Adrenal gland (tissue), 12 donors: ENCODE data around the gene OAF. TPM values are rescaled to one million over a fixed set of nuclear protein-coding genes. Genes with fewer than 3 reads are reported as not detected.

ENCODE experiments used
- DNase-seq, 7 donors: peaks; one replicate each; pipeline ENCODE4 v3.0.0-alpha.2; 2019 to 2020
- H3K27ac ChIP-seq, 5 donors: fragments of 200-600 bp; sonication (generic) in 4 of 5; 1 replicate in 3 of 5; 2 replicates in 2 of 5; pipeline versions ENCODE4 v1.5.1 to v1.8.0; 2016 to 2020; ENCODE audit warnings: mild to moderate bottlenecking in 1 of 5
- H3K27me3 ChIP-seq: fragments of 200-600 bp; 2 replicates; pipeline ENCODE4 v1.8.0; 2021
- H3K36me3 ChIP-seq, 2 donors: fragments of 200-600 bp; replicated peaks in 1 of 2; 1 replicate in 1 of 2; 2 replicates in 1 of 2; pipeline versions ENCODE4 v1.5.1 to v1.8.0; 2018 to 2022
- H3K4me1 ChIP-seq, 2 donors: fragments of 200-600 bp; replicated peaks in 1 of 2; 1 replicate in 1 of 2; 2 replicates in 1 of 2; pipeline versions ENCODE4 v1.5.1 to v1.8.0; 2018 to 2021
- H3K4me3 ChIP-seq, 4 donors: fragments of 200-600 bp; sonication (generic) in 3 of 4; one replicate each; pipeline ENCODE4 v1.5.1; 2016 to 2018
- H3K9me3 ChIP-seq, 3 donors: fragments of 200-600 bp; sonication (generic) in 1 of 3; replicated peaks in 1 of 3; 1 replicate in 2 of 3; 2 replicates in 1 of 3; pipeline versions ENCODE4 v1.5.1 to v1.8.0; 2016 to 2021
- POLR2A ChIP-seq, 2 donors: fragments of 450-650 bp; IDR thresholded peaks; one replicate each; pipeline ENCODE4 v1.6.1; 2017; ENCODE audit warnings: antibody characterized with exemption in 2 of 2, mild to moderate bottlenecking in 2 of 2, moderate library complexity in 1 of 2
- WGBS, 4 donors: extraction: QIAGEN DNeasy Blood & Tissue Kit in 2 of 4; methylation state at CpG; one replicate each; pipeline versions ENCODE4 v1.1.5 to v1.1.7; 2013 to 2017; 5-methylcytosine and 5-hydroxymethylcytosine counted together
- intact Hi-C, 2 donors: fragments of 100-400 bp; cut with DNase I; formaldehyde crosslinking; loops; one replicate each; pipeline versions ENCODE4 v1.14.1 to v1.15.0; 2022 to 2023
- polyA plus RNA-seq, 3 donors: library from polyadenylated mRNA; stranded (reverse); fragments of 200-250 nt in 2 of 3; fragments of 350-450 nt in 1 of 3; fragmentation: Illumina TruSeq in 1 of 3; extraction: RNeasy Lipid Tissue Mini Kit (QIAGEN cat#74804) in 1 of 3; gene quantifications; one replicate each; pipeline ENCODE4 v1.2.3, GENCODE V29; 2013 to 2014
- total RNA-seq, 9 donors: library from RNA; depleted of rRNA in 4 of 9; stranded (reverse); fragments of >200 nt in 4 of 9; fragments of 120-200 nt in 1 of 9; fragmentation: NEBNext Ultra II Directional in 1 of 9; extraction: Animal tissue kit (Norgen Biotek cat#: 25700) in 1 of 9; gene quantifications; one replicate each; pipeline versions ENCODE4 v1.1.0 to v1.2.4, GENCODE V29; 2013 to 2023
- TF ChIP-seq, protein P1 (sequence below), 6 experiments: fragments of 450-650 bp in 4 of 6; fragments of 200-600 bp in 2 of 6; sonication (generic) in 1 of 6; IDR thresholded peaks; 1 replicate in 5 of 6; 2 replicates in 1 of 6; pipeline versions ENCODE4 v1.5.1 to v1.8.0; 2016 to 2021; ENCODE audit warnings: antibody characterized with exemption in 6 of 6, mild to moderate bottlenecking in 2 of 6, moderate library complexity in 1 of 6
- donor health status: healthy with polysubstance abuse.
- donor health status: Bipolar disorder and iron deficiency.
- donor health status: DM: yes; HTN: yes; CAD: no.
- donor health status: DM: no; HTN: no; CAD: no.
- donor health status: DM: no; HTN: no; CAD: no.
- donor health status: DM: yes; HTN: yes; CAD: no.

Gene OAF
- total and polyA plus RNA-seq, 12 donors = 67.7 to 253 (median 169) TPM

DNA sequence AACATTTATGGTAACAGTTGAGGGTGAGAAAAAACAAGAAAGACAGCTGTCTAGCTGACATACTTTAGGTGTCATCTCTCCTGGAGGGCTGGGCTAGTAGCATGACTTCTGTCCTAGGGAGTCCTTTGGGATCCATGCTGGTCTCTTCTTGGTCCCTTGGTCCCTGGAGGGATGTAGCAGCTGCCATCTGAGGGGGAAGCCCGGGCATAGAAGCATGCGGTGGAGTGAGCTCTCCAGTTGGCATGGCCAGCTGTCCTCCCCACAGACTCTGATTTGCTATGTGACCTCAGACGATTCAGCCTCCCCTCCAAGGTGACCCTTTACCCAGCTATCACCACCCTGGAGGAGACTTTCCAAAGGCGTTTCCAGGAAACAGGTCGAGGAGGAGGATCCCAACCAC, 57.9 kb downstream of the OAF start:
- H3K27me3 ChIP-seq = peaks cover 6% of the 10 kb centered on the region
- no peaks in the 10 kb centered on the region for H3K4me1 ChIP-seq
- no peaks in the 10 kb centered on the region for H3K9me3 ChIP-seq
- 69 to 86% (median 83%) methylated on average over 5 of the region's 5 CpGs for WGBS, 4 donors
- H3K36me3 ChIP-seq = no peaks in the 10 kb centered on the region
- intact Hi-C loops = no loop called here
- no peak for TF ChIP-seq POLR2A (IDR thresholded peaks at IDR 0.05)
- TF ChIP-seq, protein P1, sequence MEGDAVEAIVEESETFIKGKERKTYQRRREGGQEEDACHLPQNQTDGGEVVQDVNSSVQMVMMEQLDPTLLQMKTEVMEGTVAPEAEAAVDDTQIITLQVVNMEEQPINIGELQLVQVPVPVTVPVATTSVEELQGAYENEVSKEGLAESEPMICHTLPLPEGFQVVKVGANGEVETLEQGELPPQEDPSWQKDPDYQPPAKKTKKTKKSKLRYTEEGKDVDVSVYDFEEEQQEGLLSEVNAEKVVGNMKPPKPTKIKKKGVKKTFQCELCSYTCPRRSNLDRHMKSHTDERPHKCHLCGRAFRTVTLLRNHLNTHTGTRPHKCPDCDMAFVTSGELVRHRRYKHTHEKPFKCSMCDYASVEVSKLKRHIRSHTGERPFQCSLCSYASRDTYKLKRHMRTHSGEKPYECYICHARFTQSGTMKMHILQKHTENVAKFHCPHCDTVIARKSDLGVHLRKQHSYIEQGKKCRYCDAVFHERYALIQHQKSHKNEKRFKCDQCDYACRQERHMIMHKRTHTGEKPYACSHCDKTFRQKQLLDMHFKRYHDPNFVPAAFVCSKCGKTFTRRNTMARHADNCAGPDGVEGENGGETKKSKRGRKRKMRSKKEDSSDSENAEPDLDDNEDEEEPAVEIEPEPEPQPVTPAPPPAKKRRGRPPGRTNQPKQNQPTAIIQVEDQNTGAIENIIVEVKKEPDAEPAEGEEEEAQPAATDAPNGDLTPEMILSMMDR (IDR thresholded peaks at IDR 0.05) = no peak
- H3K4me3 ChIP-seq = no peak overlapping the region
- no peak overlapping the region for H3K27ac ChIP-seq
- no peak for DNase-seq

GRCh38 chr11:120270386-120270785, 59.6 kb downstream of the OAF start:
- WGBS, 4 donors = 67 to 82% (median 75%) methylated on average over 1 of the region's 1 CpG
- H3K27me3 ChIP-seq = peaks cover 6% of the 10 kb centered on the region
- no peak for DNase-seq

DNA sequence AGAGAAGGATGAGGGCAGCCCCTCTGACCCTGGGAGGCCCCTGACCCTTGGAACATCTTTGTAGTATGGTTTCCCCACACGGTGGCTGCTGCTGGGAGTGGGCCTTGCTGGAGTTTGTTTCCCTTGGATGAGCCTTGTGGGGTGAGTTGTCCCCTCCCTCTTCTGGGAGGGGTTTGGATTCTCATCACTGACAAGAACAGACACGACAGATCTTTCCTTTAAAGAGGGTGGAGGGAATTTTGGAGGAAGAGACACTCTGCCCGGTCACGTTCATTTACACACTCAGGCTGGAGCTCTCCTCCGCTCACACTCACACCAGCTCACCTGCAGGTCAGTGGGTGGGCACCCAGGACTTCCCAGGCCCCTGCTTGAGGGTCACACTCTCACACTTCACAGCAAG, 60.8 kb downstream of the OAF start:
- no peaks in the 10 kb centered on the region for H3K36me3 ChIP-seq
- H3K27me3 ChIP-seq = peaks cover 6% of the 10 kb centered on the region
- H3K4me1 ChIP-seq = no peaks in the 10 kb centered on the region
- no peak for TF ChIP-seq POLR2A (IDR thresholded peaks at IDR 0.05)
- TF ChIP-seq, protein P1 (IDR thresholded peaks at IDR 0.05) = no peak
- no peak overlapping the region for H3K27ac ChIP-seq
- DNase-seq = no peak
- intact Hi-C loops = no loop called here
- no peaks in the 10 kb centered on the region for H3K9me3 ChIP-seq
- WGBS, 4 donors = 82 to 97% (median 88%) methylated on average over 5 of the region's 5 CpGs
- H3K4me3 ChIP-seq = no peak overlapping the region

More at GRCh38 chr11:120270386-120270785, 59.6 kb downstream of the OAF start:
- Histone ChIP-seq H3K9me3 (no peaks in the 10 kb centered on the region), H3K4me1 (no peaks in the 10 kb centered on the region), H3K36me3 (no peaks in the 10 kb centered on the region), H3K27ac (no peak overlapping the region), H3K4me3 (no peak overlapping the region)
- intact Hi-C loops = no loop called here
- no peak for TF ChIP-seq POLR2A (IDR thresholded peaks at IDR 0.05)
- TF ChIP-seq, protein P1 (IDR thresholded peaks at IDR 0.05) = no peak

DNA sequence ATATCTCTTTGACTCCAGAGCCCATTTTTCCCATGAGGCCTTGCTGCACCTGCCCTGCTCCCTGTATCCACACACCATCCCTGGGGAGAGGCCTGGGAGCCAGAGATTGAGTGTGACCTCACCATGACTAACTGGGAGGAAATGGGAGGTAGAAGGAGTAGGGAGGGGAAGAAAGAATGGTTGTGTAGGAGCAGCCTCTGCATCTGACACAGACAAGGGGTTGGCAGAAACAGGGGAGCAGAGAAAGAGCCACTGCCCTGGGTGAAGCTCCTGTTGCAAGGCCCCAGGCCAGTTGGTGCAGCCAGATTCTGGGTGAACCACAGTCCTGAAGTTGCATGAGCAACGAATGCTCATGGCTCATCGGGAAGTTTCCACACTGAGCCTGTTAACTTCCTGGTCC, 61.5 kb downstream of the OAF start:
- no peaks in the 10 kb centered on the region for H3K27me3 ChIP-seq
- whole genome bisulfite sequencing, 4 donors = 83 to 97% (median 93%) methylated on average over 2 of the region's 2 CpGs
- H3K27ac ChIP-seq = no peak overlapping the region
- no peaks in the 10 kb centered on the region for H3K9me3 ChIP-seq
- no peaks in the 10 kb centered on the region for H3K36me3 ChIP-seq
- intact Hi-C loops = no loop called here
- TF ChIP-seq, protein P1 (IDR thresholded peaks at IDR 0.05) = no peak
- no peak for DNase-seq
- no peak overlapping the region for H3K4me3 ChIP-seq
- H3K4me1 ChIP-seq = no peaks in the 10 kb centered on the region
